Lower lobe of right lung (tissue), 2 donors: ENCODE data around the gene KRTAP10-8. TPM values are rescaled to one million over a fixed set of nuclear protein-coding genes. Genes with fewer than 3 reads are reported as not detected.

Experiments used
- ATAC-seq, 2 donors: fragments of 200-7000 bp; cut with Tn5 transposase; one replicate each; pipeline ENCODE4 v1.9.1; 2020 to 2022; ENCODE audit warnings: mild to moderate bottlenecking in 2 of 2, moderate library complexity in 2 of 2
- DNase-seq: peaks from one replicate; pipeline ENCODE4 v3.0.0-alpha.2; 2020
- H3K27ac ChIP-seq: fragments of 200-600 bp; one replicate; pipeline ENCODE4 v1.8.0; 2022
- H3K27me3 ChIP-seq: fragments of 200-600 bp; one replicate; pipeline ENCODE4 v1.8.0; 2022; ENCODE audit warnings: low read depth
- H3K36me3 ChIP-seq: fragments of 200-600 bp; one replicate; pipeline ENCODE4 v1.8.0; 2022; ENCODE audit warnings: mild to moderate bottlenecking
- H3K4me1 ChIP-seq: fragments of 200-600 bp; one replicate; pipeline ENCODE4 v1.8.0; 2022
- H3K4me3 ChIP-seq: fragments of 200-600 bp; one replicate; pipeline ENCODE4 v1.8.0; 2022; ENCODE audit warnings: mild to moderate bottlenecking
- H3K9me3 ChIP-seq: fragments of 200-600 bp; one replicate; pipeline ENCODE4 v1.8.0; 2022
- CTCF ChIP-seq: fragments of 200-600 bp; IDR thresholded peaks from one replicate; pipeline ENCODE4 v1.8.0; 2022; ENCODE audit warnings: antibody characterized with exemption, mild to moderate bottlenecking
- intact Hi-C: fragments of 100-400 bp; cut with DNase I; formaldehyde crosslinking; loops from one replicate; pipeline ENCODE4 v1.11.0; 2022
- total RNA-seq: library from RNA; stranded (reverse); fragmentation: NEBNext Ultra II Directional; extraction: Animal tissue kit (Norgen Biotek cat#: 25700); gene quantifications from one replicate; pipeline ENCODE4 v1.2.1, GENCODE V29; 2021
- donor health status: DM: no; HTN: yes; CAD: no; lungs with severe emphysema.

The KRTAP10-8 gene
- total RNA-seq, 1 donor from 2014 or later: not detected

DNA sequence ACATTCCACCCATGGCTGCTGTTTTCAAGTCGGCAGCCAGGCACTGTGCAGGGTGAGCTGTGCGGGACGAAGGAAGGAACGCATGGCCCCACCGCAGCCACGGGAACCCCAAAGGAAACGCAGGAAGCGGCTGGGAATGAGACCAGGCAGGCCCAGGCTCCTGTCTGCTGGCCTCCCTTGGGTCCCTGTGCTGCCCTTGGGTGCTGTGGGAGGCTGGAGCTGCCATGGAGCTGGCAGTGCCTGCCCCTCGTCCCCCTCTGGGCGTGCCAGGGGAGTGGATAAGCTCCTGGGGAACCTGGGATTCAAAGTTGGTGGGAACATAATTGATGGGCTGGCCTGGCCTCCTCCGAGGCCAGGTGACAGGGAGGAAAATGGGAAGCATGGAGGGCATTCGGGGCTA, 43.6 kb upstream of the KRTAP10-8 start:
- no peak for TF ChIP-seq CTCF
- intact Hi-C loops: no loop called here
- Histone ChIP-seq H3K9me3 (peaks cover 7% of the 10 kb centered on the region), H3K4me3 (no peak overlapping the region), H3K36me3 (no peaks in the 10 kb centered on the region), H3K4me1 (no peaks in the 10 kb centered on the region), H3K27ac (no peak overlapping the region), H3K27me3 (peaks cover 5% of the 10 kb centered on the region)
- DNase-seq (peak; percentile 35), ATAC-seq (no peak)

GRCh38 chr21:44568667-44569556, 43.0 kb upstream of the KRTAP10-8 start:
- Histone ChIP-seq H3K27ac (no peak overlapping the region), H3K36me3 (no peaks in the 10 kb centered on the region), H3K4me3 (no peak overlapping the region), H3K27me3 (peaks cover 5% of the 10 kb centered on the region), H3K4me1 (no peaks in the 10 kb centered on the region), H3K9me3 (peaks cover 7% of the 10 kb centered on the region)
- ATAC-seq (no peak), DNase-seq (no peak)
- intact Hi-C loops: no loop called here
- no peak for TF ChIP-seq CTCF

DNA sequence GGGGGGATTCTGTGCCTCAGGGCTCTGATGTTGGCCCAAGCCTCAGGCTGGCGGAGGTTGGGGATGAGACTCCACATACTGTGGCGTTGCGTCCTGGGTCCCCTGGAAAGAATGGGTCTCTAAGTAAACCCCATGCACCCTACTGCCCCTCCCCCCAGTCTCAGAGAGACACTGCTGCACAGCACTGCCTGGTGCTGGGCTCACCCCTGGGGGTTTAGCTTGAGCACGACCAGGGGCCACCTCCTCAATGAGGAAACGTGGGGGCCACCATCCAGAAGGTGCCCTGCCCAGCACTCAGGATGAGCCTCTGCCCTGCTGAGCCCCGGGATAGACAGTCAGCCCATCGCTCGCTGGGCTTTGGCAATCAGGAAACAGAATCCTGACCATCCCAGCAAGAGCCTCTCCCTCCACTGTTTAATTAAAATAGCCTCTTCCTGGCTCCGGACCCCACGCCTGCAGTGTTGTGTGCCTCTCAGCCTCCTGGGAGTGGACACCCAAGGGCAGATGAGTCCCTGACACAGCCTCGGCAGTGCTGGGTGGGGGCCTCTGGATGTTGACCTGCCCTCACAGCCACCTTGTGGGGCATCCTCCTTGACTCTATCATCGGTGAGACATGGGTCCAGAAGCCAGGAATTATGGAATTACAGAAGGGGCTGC, 41.9 kb upstream of the KRTAP10-8 start:
- Histone ChIP-seq H3K4me1 (no peaks in the 10 kb centered on the region), H3K36me3 (no peaks in the 10 kb centered on the region), H3K4me3 (no peak overlapping the region), H3K9me3 (peaks cover 7% of the 10 kb centered on the region), H3K27me3 (peaks cover 5% of the 10 kb centered on the region), H3K27ac (no peak overlapping the region)
- no peak for TF ChIP-seq CTCF
- ATAC-seq: no peak
- peak; percentile 31 for DNase-seq
- intact Hi-C loops: no loop called here

DNA sequence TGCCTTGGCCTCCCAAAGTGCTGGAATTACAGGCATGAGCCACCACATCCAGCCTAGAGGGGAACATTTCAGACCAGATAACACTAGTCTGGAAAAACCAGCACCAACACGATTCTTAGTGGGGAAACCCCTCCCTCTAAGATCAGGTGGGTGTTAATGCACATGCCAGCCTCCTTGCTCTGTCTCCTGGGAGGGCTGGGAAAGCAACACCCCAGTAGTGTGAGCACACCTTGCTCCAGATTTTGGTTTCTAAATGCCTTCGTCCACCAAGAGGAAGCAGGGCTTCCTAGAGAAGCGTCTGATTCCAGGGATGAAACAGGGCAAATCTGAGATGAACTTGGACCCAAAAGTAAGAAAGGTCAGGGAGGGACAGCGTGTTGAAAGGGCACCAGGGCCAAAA, 40.6 kb upstream of the KRTAP10-8 start:
- H3K9me3 ChIP-seq: peaks cover 7% of the 10 kb centered on the region
- no peaks in the 10 kb centered on the region for H3K36me3 ChIP-seq
- no peak for TF ChIP-seq CTCF
- intact Hi-C loops: no loop called here
- no peak overlapping the region for H3K4me3 ChIP-seq
- H3K27ac ChIP-seq: no peak overlapping the region
- peaks cover 5% of the 10 kb centered on the region for H3K27me3 ChIP-seq
- no peaks in the 10 kb centered on the region for H3K4me1 ChIP-seq
- ATAC-seq (no peak), DNase-seq (no peak)

DNA sequence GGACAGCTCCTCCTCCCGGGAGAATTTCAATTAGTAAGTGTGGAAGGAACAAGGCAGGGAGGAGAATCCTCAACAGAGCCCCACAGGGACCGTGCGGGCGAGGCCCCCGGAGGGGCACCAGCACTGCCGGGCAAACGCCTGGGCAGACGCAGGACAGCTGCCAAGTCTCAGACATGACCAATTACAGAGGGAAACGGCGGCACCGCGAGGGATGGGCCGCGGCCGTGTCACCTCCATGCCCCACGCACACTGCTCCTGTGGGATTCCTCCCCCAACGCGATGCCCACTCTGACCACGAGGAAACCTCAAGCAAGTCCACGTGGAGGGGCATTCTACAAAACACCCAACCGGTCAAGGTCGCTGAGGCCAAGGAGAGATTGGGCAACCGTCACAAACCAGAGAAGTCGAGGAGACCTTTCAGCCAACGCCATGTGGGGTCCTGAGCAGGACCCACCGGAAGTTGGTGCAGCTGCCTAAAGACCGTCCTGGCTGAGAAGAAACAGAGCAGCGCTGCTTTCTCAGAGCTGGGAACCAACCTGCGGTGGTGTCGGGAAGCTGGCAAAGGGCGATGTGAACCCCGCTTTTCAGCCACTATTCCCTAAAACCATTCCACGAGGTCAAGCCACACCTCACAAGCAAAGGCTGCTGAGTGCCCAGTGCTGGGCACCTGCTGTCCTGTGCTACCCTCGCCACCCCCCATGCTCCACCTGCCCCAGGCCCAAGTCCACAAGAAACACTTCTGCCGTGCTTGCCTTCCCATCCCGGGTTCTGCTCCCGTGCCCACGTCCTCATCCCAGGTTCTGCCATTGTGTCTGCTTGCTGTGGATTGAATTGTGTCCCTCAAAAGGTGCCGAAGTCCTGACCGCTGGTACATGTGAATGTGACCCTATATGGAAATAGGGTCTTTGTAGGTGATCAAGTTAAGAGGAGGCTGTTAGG, 39.8 kb upstream of the KRTAP10-8 start:
- Histone ChIP-seq H3K27ac (no peak overlapping the region), H3K9me3 (peaks cover 13% of the 10 kb centered on the region), H3K36me3 (no peaks in the 10 kb centered on the region), H3K27me3 (peaks cover 5% of the 10 kb centered on the region), H3K4me1 (no peaks in the 10 kb centered on the region), H3K4me3 (no peak overlapping the region)
- ATAC-seq (no peak), DNase-seq (peak; percentile 43)
- no peak for TF ChIP-seq CTCF
- intact Hi-C loops: no loop called here
